HG03159 (cell line): ENCODE data around the gene USP46.

ENCODE experiments used
- ATAC-seq: cut with Tn5 transposase; IDR thresholded peaks from one replicate; pipeline ENCODE4 v1.9.1; 2021; ENCODE audit warnings: mild to moderate bottlenecking, moderate library complexity; ENCODE audit not compliant: unreplicated experiment

Gene USP46

GRCh38 chr4:52576961-52577623 is 82.0 kb downstream of the USP46 start:
- ATAC-seq: no peak

- ATAC-seq: no peak
These were observed 82.8 kb downstream of the USP46 start for GRCh38 chr4:52576326-52576725.

DNA sequence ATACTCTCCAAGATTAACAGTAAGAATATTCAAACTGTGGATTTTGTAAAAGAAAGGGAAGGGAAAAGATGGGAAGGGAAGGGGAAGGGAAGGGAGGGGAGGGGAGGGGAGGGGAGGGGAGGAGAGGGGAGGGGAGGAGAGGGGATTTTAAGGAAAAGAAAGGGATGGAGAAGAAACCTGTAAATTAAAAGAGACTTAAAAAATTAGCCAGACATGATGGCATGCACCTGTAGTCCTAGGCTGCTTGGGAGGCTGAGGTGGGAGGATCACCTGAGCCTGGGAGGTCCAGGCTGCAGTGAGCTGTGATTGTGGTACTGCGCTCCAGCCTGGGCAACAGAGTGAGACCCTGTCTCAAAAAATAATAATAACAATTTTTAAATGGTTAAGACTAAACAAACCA is 83.7 kb downstream of the USP46 start:
- ATAC-seq: no peak

- no peak for ATAC-seq
These were observed 85.1 kb downstream of the USP46 start for GRCh38 chr4:52574036-52574435.

GRCh38 chr4:52573551-52573950 is 85.5 kb downstream of the USP46 start:
- no peak for ATAC-seq

GRCh38 chr4:52572936-52573485 is 86.1 kb downstream of the USP46 start:
- ATAC-seq: no peak

DNA sequence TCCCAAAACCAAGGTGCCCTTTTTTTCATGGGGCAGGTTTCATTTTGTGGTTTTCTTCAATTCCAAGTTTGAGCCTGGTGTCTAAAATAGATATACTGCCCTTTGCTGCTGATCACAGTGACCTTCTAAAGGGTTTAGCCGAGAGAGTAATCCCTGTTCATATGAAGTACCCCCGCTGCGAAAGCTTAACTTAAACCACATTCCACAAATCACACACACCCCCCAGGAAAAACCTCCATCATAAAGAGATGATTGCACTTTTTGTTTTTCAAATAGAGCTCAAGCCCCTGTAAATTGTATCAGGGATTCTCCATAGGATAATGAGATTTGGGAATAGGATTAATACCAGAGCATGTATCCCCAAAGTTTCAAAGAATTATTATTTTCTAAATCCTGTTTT is 90.8 kb downstream of the USP46 start:
- no peak for ATAC-seq

GRCh38 chr4:52566136-52567031 is 92.7 kb downstream of the USP46 start:
- no peak for ATAC-seq

DNA sequence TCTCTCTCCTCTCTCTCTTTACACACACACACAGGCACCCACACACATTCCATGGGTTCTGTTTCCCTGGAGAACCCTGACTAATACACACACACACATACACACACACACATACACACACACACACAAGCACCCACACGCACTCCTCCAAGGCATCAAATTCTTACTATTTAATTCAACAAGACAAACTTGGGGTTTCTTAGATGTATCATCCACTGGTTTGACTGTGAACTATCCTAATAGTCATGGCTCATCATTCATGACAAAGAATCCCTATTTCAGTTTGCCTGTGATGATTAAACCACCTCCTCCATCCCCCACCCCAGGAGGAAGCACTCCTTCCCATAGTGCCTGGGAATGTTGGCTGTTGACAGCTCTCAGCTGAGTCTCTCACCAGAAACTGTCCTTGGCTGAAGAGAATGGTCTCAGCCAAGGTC is 98.2 kb downstream of the USP46 start:
- no peak for ATAC-seq

- no peak for ATAC-seq
These were observed 103.8 kb downstream of the USP46 start for GRCh38 chr4:52555356-52555716.

GRCh38 chr4:52554612-52555355 is 104.3 kb downstream of the USP46 start:
- ATAC-seq: no peak

GRCh38 chr4:52552778-52553177 is 106.3 kb downstream of the USP46 start:
- ATAC-seq: no peak

DNA sequence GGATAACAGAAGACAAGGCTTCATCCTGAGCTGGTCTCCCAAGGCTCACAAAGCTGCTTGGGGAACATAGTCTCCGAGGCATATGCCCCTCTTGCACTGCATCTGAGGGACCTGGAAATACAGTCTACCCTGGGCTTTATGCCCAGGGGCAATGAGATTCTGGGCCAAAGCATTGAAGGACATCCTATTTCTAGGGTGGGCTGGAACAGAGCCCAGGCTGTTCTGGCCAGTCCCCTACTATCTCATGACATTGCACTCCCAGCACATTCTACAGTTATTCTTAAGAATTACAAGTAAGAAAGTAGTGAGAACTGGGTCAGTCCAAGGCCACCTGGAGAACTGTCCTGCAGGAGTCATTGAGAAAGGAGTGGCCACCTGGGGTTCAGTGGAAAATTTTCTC is 107.6 kb downstream of the USP46 start:
- ATAC-seq: no peak

DNA sequence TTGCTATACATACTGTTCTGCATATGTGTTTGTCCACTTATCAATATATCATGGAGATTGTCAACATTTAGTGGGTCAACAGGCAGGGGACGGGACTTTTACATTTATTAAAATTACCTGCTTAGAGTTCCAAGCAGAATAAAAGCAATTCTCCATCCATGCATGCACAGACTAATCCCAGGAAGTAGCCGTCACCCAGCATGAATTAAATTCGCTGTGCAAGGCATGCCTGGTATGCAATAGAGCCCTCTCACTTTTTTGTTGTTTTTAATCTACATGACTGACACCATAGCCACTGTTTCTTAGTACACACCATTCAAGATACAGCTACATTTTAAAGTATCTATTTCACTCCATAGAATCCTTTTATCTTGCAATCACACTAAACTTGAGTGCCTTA is 108.9 kb downstream of the USP46 start:
- ATAC-seq: no peak

DNA sequence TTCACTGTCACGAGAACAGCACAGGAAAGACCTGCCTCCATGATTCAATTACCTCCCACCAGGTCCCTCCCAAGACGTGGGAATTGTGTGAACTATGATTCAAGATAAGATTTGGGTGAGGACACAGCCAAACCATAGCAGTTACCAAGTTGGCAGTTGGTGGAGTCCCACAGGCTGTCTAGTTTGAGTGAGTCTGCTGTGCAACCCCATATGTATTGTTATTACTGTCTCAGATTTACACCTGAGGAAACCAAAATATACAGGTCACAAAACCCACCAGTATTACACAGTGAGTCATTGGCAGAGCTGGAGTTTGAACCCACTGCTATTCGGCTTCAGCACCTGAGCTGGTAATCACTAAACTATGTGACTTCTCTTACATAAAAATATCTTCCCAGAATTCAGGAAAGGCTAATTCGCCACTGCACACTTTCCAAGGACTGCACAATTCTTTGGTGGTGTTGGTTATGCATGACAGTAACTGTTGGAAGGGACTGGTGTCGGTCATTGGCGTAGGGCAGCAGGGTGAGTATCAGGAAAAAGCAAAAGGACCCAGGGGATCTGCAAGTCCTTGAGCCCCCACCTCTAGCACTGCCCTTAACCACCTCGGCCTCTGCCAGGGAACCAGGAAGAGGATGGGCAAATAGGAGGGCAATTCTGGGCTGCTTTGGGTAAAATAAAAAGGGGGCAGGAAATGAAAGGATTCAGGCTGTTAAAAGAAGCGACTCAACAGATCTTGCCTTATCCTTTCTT is 110.1 kb downstream of the USP46 start:
- ATAC-seq: no peak

DNA sequence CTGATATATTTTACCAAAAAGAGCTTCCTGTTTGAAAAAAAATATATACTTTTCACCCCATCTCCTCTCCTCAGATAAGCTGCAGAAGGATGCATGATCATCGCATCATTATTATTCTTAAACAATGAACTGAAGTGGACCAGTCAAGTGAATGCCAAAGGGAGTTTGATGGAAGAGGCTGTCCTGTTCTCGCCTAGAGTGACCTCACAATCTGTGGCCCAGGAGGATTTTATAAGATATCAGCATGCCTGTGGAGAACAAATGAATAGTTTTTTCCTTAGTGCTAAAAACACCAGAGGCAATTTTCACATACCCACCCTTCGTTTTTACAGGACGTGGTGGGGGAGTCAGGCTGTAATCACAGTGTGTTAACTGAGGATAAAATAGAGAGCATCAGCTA is 112.7 kb downstream of the USP46 start:
- ATAC-seq: no peak

- peak; percentile 76 for ATAC-seq
These were observed 113.7 kb downstream of the USP46 start for GRCh38 chr4:52545099-52546069.
